H1 (cell line): ENCODE measurements around the gene RNF111. TPM values are rescaled to one million over a fixed set of nuclear protein-coding genes. Genes with fewer than 3 reads are reported as not detected.

Experiments
- ASH2L ChIP-seq: fragments of 200-600, 300-600 bp; sonication (generic); IDR thresholded peaks from one replicate; pipeline ENCODE4 v1.7.1; 2017; ENCODE audit warnings: low read length
- CEBPB ChIP-seq: IDR thresholded peaks from 2 replicates; pipeline ENCODE4 v1.6.1; 2012; ENCODE audit warnings: low read depth, low read length
- CTCF ChIP-seq, 3 experiments: IDR thresholded peaks; 1 replicate in 2 of 3; 2 replicates in 1 of 3; pipeline versions ENCODE4 v1.5.1 to v1.6.1; 2011; ENCODE audit warnings: low read length in 3 of 3, mild to moderate bottlenecking in 3 of 3, inconsistent platforms in 2 of 3, low read depth in 1 of 3, moderate library complexity in 1 of 3; ENCODE audit not compliant: insufficient read depth in 1 of 3; ENCODE audit errors: control extremely low read depth in 1 of 3
- EZH2 ChIP-seq: fragments of 200-600 bp; sonication (generic); IDR thresholded peaks from 2 replicates; pipeline ENCODE4 v1.7.1; 2012; ENCODE audit warnings: low read depth, mild to moderate bottlenecking, moderate library complexity, low read length, inconsistent platforms; ENCODE audit not compliant: severe bottlenecking
- JUN ChIP-seq: IDR thresholded peaks from 2 replicates; pipeline ENCODE4 v1.6.1; 2011; ENCODE audit warnings: low read depth, mild to moderate bottlenecking, improper control_type of control experiment, low read length
- RBBP5 ChIP-seq: IDR thresholded peaks from 2 replicates; pipeline ENCODE4 v1.7.1; 2012; ENCODE audit warnings: low read depth, mild to moderate bottlenecking, inconsistent platforms, low read length, moderate library complexity, borderline replicate concordance
- RXRA ChIP-seq: IDR thresholded peaks from 2 replicates; pipeline ENCODE4 v1.6.1; 2011; ENCODE audit warnings: low read depth, mild to moderate bottlenecking, low read length, moderate library complexity; ENCODE audit not compliant: insufficient read depth
- SIN3A ChIP-seq, 2 experiments: IDR thresholded peaks in 1 of 2; conservative IDR thresholded peaks in 1 of 2; 2 replicates each; pipeline ENCODE4 v1.6.1; 2011 to 2012; ENCODE audit warnings: low read length in 2 of 2, improper control_type of control experiment in 1 of 2, low read depth in 1 of 2, mild to moderate bottlenecking in 1 of 2
- SRF ChIP-seq: IDR thresholded peaks from 2 replicates; pipeline ENCODE4 v1.6.1; 2011; ENCODE audit warnings: mild to moderate bottlenecking, low read depth, low read length, moderate library complexity
- SUZ12 ChIP-seq: fragments of 200-600 bp; sonication (generic); IDR thresholded peaks from 2 replicates; pipeline ENCODE4 v1.6.1; 2012; ENCODE audit warnings: mild to moderate bottlenecking, inconsistent platforms, low read length, moderate library complexity, mixed read lengths
- TAF1 ChIP-seq: IDR thresholded peaks from 2 replicates; pipeline ENCODE4 v1.6.1; 2011; ENCODE audit warnings: mild to moderate bottlenecking, low read depth, low read length
- TAF7 ChIP-seq: optimal IDR thresholded peaks from 2 replicates; pipeline ENCODE3; 2011; ENCODE audit warnings: low read depth, mild to moderate bottlenecking, inconsistent platforms, low read length, moderate library complexity, borderline replicate concordance
- TEAD4 ChIP-seq: IDR thresholded peaks from 2 replicates; pipeline ENCODE4 v1.6.1; 2012; ENCODE audit warnings: low read depth, low read length, inconsistent platforms, mixed read lengths
- USF2 ChIP-seq: IDR thresholded peaks from 2 replicates; pipeline ENCODE4 v1.6.1; 2011; ENCODE audit warnings: low read length, improper control_type of control experiment
- polyA plus RNA-seq, 7 experiments: library from polyadenylated mRNA; depleted of rRNA in 3 of 7; stranded (reverse) in 5 of 7; unstranded in 2 of 7; fragments of >200 nt in 5 of 7; fragments of 200-250 nt in 2 of 7; gene quantifications; 1 replicate in 5 of 7; 2 replicates in 1 of 7; 4 replicates in 1 of 7; pipeline versions ENCODE4 v1.2.1 to v1.2.3, GENCODE V29; 2011 to 2013; ENCODE audit warnings: missing spikeins in 2 of 7, mixed read lengths in 2 of 7
- total RNA-seq: library from RNA; stranded (reverse); fragmentation: NEBNext Ultra II Directional; extraction: Animal tissue kit (Norgen Biotek cat#: 25700); gene quantifications from 2 replicates; pipeline ENCODE4 v1.2.1, GENCODE V29; 2021

The RNF111 gene
- total and polyA plus RNA-seq, 2 of the 8 experiments (the other 6 are each of a cell fraction or from before 2014, with no cell fraction given): 18.5 to 26.6 TPM

- no peak for TF ChIP-seq CEBPB
- TF ChIP-seq SUZ12: no peak
- TF ChIP-seq SIN3A (conservative IDR thresholded peaks at IDR 0.05 in 1 of 2, IDR thresholded peaks at IDR 0.05 in 1 of 2; ENCODE audit: low read depth in 1 of 2, low read length in 2 of 2): no peak
- no peak for TF ChIP-seq JUN
- no peak for TF ChIP-seq USF2
- TF ChIP-seq CTCF (IDR thresholded peaks at IDR 0.05; ENCODE audit: control extremely low read depth in 1 of 3, insufficient read depth in 1 of 3, low read depth in 1 of 3, low read length in 3 of 3): peak; percentile 76 to 97 (median 81)
- no peak for TF ChIP-seq ASH2L
- no peak for TF ChIP-seq RBBP5
- no peak for TF ChIP-seq RXRA
- no peak for TF ChIP-seq SRF
- TF ChIP-seq TEAD4: no peak
- TF ChIP-seq EZH2: no peak
- no peak for TF ChIP-seq TAF7
- no peak for TF ChIP-seq TAF1
These were observed 150.8 kb downstream of the RNF111 start (continued) for GRCh38 chr15:59138243-59138642.
